ENCODE data around the gene THAP7. TPM values are rescaled to one million over a fixed set of nuclear protein-coding genes. Genes with fewer than 3 reads are reported as not detected.

Gene THAP7
- total RNA-seq, 1 donor from 2014 or later = 29.0 TPM

DNA sequence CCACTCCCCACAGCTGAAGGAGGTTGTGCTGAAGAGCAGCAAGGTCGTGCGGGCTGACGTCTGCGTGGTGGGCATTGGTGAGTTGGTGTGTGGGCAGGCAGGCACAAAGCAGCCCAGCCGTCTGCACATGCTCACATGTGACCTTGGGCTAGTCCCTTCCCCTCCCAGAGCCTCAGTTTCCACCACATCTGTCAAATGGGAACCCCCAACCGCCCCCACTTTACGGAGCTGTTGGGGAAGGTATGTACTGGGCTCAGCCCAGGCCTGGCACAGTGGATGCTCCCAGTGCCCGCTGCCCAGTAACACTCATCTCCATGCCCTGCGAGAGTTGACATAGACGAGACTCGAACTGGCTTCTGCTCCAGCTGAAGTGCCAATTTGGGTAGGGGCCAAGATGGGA lies 24.9 kb downstream of the THAP7 start:
- Histone ChIP-seq H3K27me3 (ENCODE audit: control insufficient read depth, insufficient read depth, low read length) (no peaks in the 10 kb centered on the region), H3K36me3 (ENCODE audit: control insufficient read depth, insufficient read depth, low read length) (no peaks in the 10 kb centered on the region), H3K4me3 (ENCODE audit: low read depth, low read length) (no peak overlapping the region)
- FAIRE-seq (no peak), DNase-seq (ENCODE audit: low read depth) (no peak)
- TF ChIP-seq, protein P1, sequence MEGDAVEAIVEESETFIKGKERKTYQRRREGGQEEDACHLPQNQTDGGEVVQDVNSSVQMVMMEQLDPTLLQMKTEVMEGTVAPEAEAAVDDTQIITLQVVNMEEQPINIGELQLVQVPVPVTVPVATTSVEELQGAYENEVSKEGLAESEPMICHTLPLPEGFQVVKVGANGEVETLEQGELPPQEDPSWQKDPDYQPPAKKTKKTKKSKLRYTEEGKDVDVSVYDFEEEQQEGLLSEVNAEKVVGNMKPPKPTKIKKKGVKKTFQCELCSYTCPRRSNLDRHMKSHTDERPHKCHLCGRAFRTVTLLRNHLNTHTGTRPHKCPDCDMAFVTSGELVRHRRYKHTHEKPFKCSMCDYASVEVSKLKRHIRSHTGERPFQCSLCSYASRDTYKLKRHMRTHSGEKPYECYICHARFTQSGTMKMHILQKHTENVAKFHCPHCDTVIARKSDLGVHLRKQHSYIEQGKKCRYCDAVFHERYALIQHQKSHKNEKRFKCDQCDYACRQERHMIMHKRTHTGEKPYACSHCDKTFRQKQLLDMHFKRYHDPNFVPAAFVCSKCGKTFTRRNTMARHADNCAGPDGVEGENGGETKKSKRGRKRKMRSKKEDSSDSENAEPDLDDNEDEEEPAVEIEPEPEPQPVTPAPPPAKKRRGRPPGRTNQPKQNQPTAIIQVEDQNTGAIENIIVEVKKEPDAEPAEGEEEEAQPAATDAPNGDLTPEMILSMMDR (IDR thresholded peaks at IDR 0.05; ENCODE audit: insufficient read depth, low read length, severe bottlenecking) = no peak

DNA sequence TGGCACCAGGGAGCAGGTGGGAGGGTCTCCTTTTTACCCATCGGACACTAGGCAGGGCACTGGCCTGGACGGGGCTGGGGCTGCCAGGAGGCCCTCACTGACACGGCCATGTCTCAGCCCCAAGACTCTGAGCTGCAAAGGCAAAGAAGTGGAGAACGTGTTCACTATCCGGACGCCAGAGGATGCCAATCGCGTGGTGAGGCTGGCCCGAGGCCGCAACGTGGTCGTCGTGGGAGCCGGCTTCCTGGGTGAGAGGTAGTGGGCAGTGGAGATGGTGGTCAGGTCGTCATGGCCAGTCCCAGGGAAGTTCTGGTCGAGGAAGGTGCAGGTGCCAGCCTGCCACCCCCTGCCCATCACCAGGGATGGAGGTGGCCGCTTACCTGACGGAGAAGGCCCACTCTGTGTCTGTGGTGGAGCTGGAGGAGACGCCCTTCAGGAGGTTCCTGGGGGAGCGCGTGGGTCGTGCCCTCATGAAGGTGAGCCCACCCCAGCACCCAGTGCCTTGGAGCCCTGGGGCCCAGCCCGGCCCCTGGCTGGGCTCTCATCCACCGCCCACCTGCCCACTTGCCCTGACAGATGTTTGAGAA lies 25.5 kb downstream of the THAP7 start:
- peak; percentile 32 for FAIRE-seq
- no peak for DNase-seq (ENCODE audit: low read depth)
- H3K4me3 ChIP-seq (ENCODE audit: low read depth, low read length) = no peak overlapping the region
- H3K27me3 ChIP-seq (ENCODE audit: control insufficient read depth, insufficient read depth, low read length) = no peaks in the 10 kb centered on the region
- no peaks in the 10 kb centered on the region for H3K36me3 ChIP-seq (ENCODE audit: control insufficient read depth, insufficient read depth, low read length)
- TF ChIP-seq, protein P1 (IDR thresholded peaks at IDR 0.05; ENCODE audit: insufficient read depth, low read length, severe bottlenecking) = no peak

DNA sequence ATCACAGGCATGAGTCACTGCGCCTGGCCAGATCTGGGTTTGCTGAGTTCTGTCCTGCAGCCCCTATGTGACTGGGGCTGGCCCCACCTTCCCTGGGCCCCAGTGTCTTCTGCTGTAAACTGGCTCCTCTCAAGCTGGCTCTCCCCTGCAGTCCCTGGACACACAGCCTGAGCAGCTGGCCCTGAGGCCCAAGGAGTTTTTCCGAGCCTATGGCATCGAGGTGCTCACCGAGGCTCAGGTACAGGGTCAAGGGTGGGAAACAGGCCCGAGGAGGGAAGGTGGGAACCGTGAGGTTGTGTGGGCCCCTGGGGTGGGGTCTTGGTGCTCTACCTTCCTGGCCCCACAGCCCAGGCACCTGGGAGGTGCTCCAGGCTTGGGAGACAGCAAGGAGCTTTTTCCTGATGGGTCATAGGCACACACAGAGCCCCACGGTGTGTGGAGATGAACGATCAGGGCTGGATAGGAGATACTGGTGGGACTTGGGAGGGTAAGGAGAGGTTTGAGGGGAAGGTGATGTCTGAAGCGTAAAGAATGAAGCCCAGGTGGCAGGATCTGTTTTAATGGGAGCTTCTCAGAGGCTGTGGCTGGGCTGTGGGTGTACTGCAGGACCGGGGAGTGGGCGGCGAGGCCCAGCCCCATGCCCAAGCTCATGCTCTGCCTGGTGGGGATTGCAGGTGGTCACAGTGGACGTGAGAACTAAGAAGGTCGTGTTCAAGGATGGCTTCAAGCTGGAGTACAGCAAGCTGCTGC lies 26.2 kb downstream of the THAP7 start:
- H3K4me3 ChIP-seq (ENCODE audit: low read depth, low read length) = no peak overlapping the region
- no peak for FAIRE-seq
- TF ChIP-seq, protein P1 (IDR thresholded peaks at IDR 0.05; ENCODE audit: insufficient read depth, low read length, severe bottlenecking) = no peak
- H3K36me3 ChIP-seq (ENCODE audit: control insufficient read depth, insufficient read depth, low read length) = no peaks in the 10 kb centered on the region
- no peaks in the 10 kb centered on the region for H3K27me3 ChIP-seq (ENCODE audit: control insufficient read depth, insufficient read depth, low read length)
- DNase-seq (ENCODE audit: low read depth) = no peak

DNA sequence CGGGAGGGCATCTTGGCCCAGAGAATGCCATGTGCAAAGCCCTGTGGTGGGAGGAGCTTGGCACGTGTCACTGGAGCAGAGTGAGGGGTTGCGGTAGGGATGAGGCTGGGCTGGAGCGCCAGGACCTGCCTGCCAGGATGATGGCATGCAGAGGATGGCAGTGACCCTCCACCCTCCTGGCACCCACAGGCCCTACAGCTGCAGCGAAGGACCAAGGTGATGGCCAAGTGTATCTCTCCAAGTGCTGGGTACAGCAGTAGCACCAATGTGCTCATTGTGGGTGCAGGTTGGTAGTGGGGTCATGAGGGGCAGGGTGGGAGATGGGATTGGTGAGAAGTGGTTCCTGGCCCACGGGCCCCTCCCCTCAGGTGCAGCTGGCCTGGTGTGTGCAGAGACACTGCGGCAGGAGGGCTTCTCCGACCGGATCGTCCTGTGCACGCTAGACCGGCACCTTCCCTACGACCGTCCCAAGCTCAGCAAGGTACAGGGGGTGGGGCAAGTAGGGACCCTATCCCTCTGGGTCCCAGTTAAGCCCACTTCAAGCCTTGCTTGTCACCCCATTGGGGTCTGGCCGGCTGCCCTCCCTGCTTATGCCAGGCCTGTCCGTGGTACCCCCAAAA lies 27.5 kb downstream of the THAP7 start:
- FAIRE-seq (peak; percentile 90), DNase-seq (ENCODE audit: low read depth) (no peak)
- no peak overlapping the region for H3K4me3 ChIP-seq (ENCODE audit: low read depth, low read length)
- H3K27me3 ChIP-seq (ENCODE audit: control insufficient read depth, insufficient read depth, low read length) = no peaks in the 10 kb centered on the region
- TF ChIP-seq, protein P1 (IDR thresholded peaks at IDR 0.05; ENCODE audit: insufficient read depth, low read length, severe bottlenecking) = no peak
- H3K36me3 ChIP-seq (ENCODE audit: control insufficient read depth, insufficient read depth, low read length) = no peaks in the 10 kb centered on the region

DNA sequence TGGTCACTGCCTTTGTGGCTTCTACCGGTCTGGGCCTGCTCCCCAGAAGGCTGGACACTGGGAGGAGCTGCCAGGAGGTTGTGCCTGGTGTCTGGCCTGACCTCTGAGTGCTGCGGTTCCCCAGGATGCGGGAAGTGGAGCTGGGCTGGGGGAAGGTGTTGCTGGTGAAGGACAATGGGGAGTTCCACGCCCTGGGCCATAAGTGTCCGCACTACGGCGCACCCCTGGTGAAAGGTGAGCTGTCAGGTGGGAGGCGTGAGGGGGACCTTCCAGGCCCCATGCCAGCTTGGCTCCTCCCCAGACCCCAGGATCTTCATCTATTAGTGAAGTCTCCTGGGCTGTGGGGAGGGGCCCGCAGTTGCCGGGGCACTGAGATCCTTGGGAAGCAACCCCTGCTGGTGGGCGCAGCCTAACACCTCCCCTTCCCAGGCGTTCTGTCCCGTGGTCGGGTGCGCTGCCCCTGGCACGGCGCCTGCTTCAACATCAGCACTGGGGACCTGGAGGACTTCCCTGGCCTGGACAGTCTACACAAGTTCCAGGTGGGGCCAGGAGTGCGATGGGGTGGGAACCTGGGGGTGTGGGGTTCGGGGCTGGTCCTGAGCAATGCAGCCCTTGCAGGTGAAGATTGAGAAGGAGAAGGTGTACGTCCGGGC lies 28.2 kb downstream of the THAP7 start:
- no peaks in the 10 kb centered on the region for H3K36me3 ChIP-seq (ENCODE audit: control insufficient read depth, insufficient read depth, low read length)
- H3K4me3 ChIP-seq (ENCODE audit: low read depth, low read length) = no peak overlapping the region
- no peaks in the 10 kb centered on the region for H3K27me3 ChIP-seq (ENCODE audit: control insufficient read depth, insufficient read depth, low read length)
- TF ChIP-seq, protein P1 (IDR thresholded peaks at IDR 0.05; ENCODE audit: insufficient read depth, low read length, severe bottlenecking) = no peak
- DNase-seq (ENCODE audit: low read depth) (no peak), FAIRE-seq (no peak)

Data from bronchial epithelial cell (primary cell).